ENCODE results near the gene FOXF1. TPM values are rescaled to one million over a fixed set of nuclear protein-coding genes. Genes with fewer than 3 reads are reported as not detected.
A peak's percentile ranks its signal among the peaks of the same experiment; 100 is the strongest.

FOXF1 gene
- total and polyA plus RNA-seq, 11 donors: 0.04 to 0.48 (median 0.17) TPM; not detected in 3

DNA sequence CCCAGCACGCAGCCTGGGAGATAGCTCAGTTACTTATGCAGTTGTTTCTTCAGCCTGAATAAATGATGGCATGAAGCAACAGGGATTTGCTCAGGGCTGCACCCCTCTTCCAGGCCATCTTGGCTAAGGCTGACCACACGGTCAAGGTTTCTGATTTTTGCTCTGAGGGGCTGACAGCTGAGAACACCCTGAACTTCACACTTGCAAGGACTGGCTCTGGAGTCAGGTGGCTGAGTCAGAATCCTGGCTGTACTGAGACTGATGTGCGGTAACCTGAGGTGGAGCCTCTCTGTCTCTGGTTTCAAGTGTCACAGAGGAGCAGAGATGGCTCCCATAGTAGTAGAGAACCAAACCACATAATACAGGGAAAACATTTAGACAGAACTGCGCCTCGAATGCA is 40.0 kb downstream of the FOXF1 start:
- Histone ChIP-seq H3K4me3 (no peak overlapping the region), H3K4me1 (peaks cover 0 to 15% (median 7%) of the 10 kb centered on the region in 12 donors), H3K36me3 (peaks cover 0 to 63% (median 54%) of the 10 kb centered on the region in 9 donors), H3K27ac (no peak overlapping the region), H3K9me3 (no peaks in the 10 kb centered on the region), H3K27me3 (no peaks in the 10 kb centered on the region)
- intact Hi-C loops (cut with DNase I): no loop called here
- 88 to 96% (median 92%) methylated on average over 5 of the region's 5 CpGs for WGBS, 4 donors
- no peak for DNase-seq
- no peak for ATAC-seq
- TF ChIP-seq, protein P1, sequence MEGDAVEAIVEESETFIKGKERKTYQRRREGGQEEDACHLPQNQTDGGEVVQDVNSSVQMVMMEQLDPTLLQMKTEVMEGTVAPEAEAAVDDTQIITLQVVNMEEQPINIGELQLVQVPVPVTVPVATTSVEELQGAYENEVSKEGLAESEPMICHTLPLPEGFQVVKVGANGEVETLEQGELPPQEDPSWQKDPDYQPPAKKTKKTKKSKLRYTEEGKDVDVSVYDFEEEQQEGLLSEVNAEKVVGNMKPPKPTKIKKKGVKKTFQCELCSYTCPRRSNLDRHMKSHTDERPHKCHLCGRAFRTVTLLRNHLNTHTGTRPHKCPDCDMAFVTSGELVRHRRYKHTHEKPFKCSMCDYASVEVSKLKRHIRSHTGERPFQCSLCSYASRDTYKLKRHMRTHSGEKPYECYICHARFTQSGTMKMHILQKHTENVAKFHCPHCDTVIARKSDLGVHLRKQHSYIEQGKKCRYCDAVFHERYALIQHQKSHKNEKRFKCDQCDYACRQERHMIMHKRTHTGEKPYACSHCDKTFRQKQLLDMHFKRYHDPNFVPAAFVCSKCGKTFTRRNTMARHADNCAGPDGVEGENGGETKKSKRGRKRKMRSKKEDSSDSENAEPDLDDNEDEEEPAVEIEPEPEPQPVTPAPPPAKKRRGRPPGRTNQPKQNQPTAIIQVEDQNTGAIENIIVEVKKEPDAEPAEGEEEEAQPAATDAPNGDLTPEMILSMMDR (IDR thresholded peaks at IDR 0.05): no peak
- no peak for TF ChIP-seq POLR2A (IDR thresholded peaks at IDR 0.05)

DNA sequence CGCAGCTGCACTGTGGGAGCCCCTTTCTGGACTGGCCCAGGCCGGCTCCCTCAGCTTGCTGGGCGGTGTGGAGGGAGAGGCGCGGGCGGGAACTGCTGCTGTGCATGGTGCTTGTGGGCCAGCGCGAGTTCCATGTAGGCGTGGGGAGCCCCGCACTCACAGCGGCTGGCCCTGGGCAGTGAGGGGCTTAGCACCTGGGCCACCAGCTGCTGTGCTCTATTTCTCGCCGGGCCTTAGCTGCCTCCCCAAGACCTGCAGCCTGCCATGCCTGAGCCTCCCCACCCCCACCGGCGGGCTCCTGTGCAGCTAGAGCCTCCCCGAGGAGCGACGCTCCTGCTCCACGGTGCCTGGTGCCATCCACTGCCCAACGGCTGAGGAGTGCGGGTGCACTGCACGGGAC is 43.0 kb downstream of the FOXF1 start:
- Histone ChIP-seq H3K4me1 (peaks cover 0 to 15% (median 11%) of the 10 kb centered on the region in 12 donors), H3K27ac (no peak overlapping the region), H3K27me3 (peaks cover 0 to 9% (median 0%) of the 10 kb centered on the region in 9 donors), H3K36me3 (peaks cover 0 to 33% (median 31%) of the 10 kb centered on the region in 9 donors), H3K4me3 (no peak overlapping the region), H3K9me3 (no peaks in the 10 kb centered on the region)
- WGBS, 4 donors: 93 to 97% (median 96%) methylated on average over 10 to 22 of the region's 22 CpGs
- no peak for ATAC-seq
- TF ChIP-seq, protein P1 (IDR thresholded peaks at IDR 0.05): no peak
- no peak for TF ChIP-seq POLR2A (IDR thresholded peaks at IDR 0.05)
- DNase-seq: no peak
- intact Hi-C loops (cut with DNase I): no loop called here

GRCh38 chr16:86554599-86554916 is 44.2 kb downstream of the FOXF1 start:
- WGBS, 4 donors: 8 to 12% (median 9%) methylated on average over 10 of the region's 10 CpGs
- intact Hi-C loops (cut with DNase I): no loop called here
- ATAC-seq: no peak
- DNase-seq: no peak
- TF ChIP-seq POLR2A (IDR thresholded peaks at IDR 0.05): no peak
- TF ChIP-seq, protein P1 (IDR thresholded peaks at IDR 0.05): no peak
- Histone ChIP-seq H3K36me3 (peaks cover 0 to 26% (median 22%) of the 10 kb centered on the region in 9 donors), H3K27me3 (peaks cover 0 to 15% (median 0%) of the 10 kb centered on the region in 9 donors), H3K9me3 (no peaks in the 10 kb centered on the region), H3K4me3 (peak overlapping the region; percentile 55 to 100 (median 92)), H3K27ac (peak overlapping the region; percentile 61 to 93 (median 86)), H3K4me1 (peaks cover 0 to 15% (median 11%) of the 10 kb centered on the region in 12 donors)

DNA sequence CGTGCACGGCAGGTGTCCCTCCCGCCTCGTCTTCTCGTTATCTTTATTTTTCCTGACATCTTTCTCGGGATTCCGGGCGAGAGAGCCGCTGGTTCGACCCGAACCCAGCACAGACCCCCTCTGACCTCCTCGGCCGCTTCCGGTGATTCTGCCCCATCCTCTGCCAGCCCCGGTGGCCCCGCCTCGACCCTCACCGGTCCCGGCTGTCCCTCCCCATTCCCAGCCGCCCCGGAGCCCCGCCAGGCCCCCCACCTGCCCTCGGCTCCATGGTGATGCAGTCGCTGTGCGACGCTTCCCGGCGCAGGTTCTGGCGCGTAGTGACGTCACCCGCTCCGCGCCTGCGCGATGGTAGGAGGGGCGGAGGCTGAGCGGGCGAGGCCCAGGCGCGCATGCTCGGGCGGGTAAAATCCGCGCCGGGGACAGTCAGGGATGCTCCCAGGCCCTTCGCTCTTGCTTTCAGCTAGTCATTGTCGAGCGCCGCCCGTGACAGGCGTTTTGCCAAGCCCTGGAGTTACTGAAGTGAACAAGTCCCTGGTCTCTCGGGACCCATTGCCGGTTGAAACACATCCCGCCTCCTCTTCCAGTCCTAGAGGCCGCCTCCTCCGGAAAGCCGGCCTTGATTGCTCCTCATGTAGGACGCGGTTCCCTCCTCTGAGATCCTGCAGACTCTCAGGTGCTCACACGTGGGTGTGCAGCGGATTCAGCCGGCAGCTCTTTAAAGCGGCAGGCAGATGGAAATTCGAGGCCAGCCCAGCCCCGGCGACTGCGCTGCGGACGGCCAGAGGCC is 44.8 kb downstream of the FOXF1 start, which contains the start of gene MTHFSD:
MTHFSD (minus strand) TSS at position 319 of the 787 bp plus-strand sequence; CDS start at position 268, 51 bp downstream.
- Histone ChIP-seq H3K9me3 (no peaks in the 10 kb centered on the region), H3K4me3 (peak within 1 kb of the TSS; percentile 55 to 100 (median 92)), H3K27ac (peak within 1 kb of the TSS; percentile 61 to 93 (median 86)), H3K36me3 (peaks cover 0 to 20% (median 17%) of the 10 kb centered on the region in 9 donors), H3K4me1 (peaks cover 0 to 15% (median 11%) of the 10 kb centered on the region in 12 donors), H3K27me3 (peaks cover 0 to 18% (median 0%) of the 10 kb centered on the region in 9 donors)
- TF ChIP-seq, protein P1 (IDR thresholded peaks at IDR 0.05): no peak
- peak in 1 of 2 donors; percentile 85 for TF ChIP-seq POLR2A (IDR thresholded peaks at IDR 0.05)
- WGBS, 4 donors: 4 to 8% (median 6%) methylated on average over 39 to 70 of the region's 70 CpGs
- DNase-seq (peak; percentile 94 to 98 (median 95)), ATAC-seq (peak; percentile 92 to 98 (median 96))
- intact Hi-C loops (cut with DNase I): no loop called here

All from heart left ventricle (tissue), 16 donors.